Activated T-helper 2 cell treated with anti-CD3 and anti-CD28 coated beads, Interferon-gamma antibody, Interleukin-2, Interleukin-4, amounts not matched to agents 10 μg/mL and 5 μg/mL and 100 μg/mL, durations not matched to agents 14 hours and 24 hours and 36 hours (primary cell): ENCODE results near the gene HNMT. TPM values are rescaled to one million over a fixed set of nuclear protein-coding genes. Genes with fewer than 3 reads are reported as not detected.

ENCODE experiments used
- DNase-seq: peaks from one replicate; pipeline ENCODE4 v3.0.0; 2021; ENCODE audit warnings: low spot score
- H3K27ac Mint-ChIP-seq: one replicate; pipeline ENCODE4 v1.8.0; 2021; ENCODE audit warnings: mixed read lengths
- H3K27me3 Mint-ChIP-seq: one replicate; pipeline ENCODE4 v1.8.0; 2021; ENCODE audit warnings: low read depth, mixed read lengths
- H3K36me3 Mint-ChIP-seq: one replicate; pipeline ENCODE4 v1.8.0; 2021; ENCODE audit warnings: low read depth, mixed read lengths
- H3K4me1 Mint-ChIP-seq: one replicate; pipeline ENCODE4 v1.8.0; 2021; ENCODE audit warnings: low read depth, mixed read lengths
- H3K4me3 Mint-ChIP-seq: one replicate; pipeline ENCODE4 v1.8.0; 2021; ENCODE audit warnings: low read depth, mild to moderate bottlenecking, moderate library complexity, mixed read lengths
- H3K9me3 Mint-ChIP-seq: one replicate; pipeline ENCODE4 v1.8.0; 2021; ENCODE audit warnings: mixed read lengths
- intact Hi-C: fragments of 100-400 bp; cut with micrococcal nuclease; formaldehyde crosslinking; loops from one replicate; pipeline ENCODE4 v1.15.1; 2023
- total RNA-seq: library from RNA; stranded (reverse); gene quantifications from 2 replicates; pipeline ENCODE4 v1.2.3, GENCODE V29; 2022

Gene HNMT
- total RNA-seq, 1 donor from 2014 or later, result not detected

DNA sequence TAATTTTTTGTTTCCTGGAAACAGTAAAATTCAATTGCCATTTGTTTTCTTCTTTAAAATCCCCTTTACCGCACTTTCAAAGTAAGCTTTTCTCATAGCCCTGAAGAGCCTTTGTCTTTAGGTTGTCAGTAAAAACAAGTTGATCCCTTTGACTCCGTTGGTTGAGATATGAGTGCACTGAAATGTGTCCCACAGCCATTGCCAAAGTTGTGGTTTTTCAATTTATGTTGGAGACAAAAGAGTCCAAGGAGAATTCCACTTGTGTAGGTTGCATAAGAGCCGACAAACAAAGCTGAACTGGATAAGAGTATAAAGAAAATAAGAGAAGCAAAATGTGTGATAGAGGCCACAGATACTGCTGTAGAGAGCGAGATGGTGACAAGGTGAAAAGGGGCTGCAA, 26.1 kb upstream of the HNMT start:
- Mint-ChIP-seq H3K4me3 (no peak overlapping the region), H3K27ac (no peak overlapping the region), H3K36me3 (no peaks in the 10 kb centered on the region), H3K9me3 (no peaks in the 10 kb centered on the region), H3K4me1 (no peaks in the 10 kb centered on the region), H3K27me3 (no peaks in the 10 kb centered on the region)
- intact Hi-C loops, result no loop called here
- DNase-seq, result no peak

DNA sequence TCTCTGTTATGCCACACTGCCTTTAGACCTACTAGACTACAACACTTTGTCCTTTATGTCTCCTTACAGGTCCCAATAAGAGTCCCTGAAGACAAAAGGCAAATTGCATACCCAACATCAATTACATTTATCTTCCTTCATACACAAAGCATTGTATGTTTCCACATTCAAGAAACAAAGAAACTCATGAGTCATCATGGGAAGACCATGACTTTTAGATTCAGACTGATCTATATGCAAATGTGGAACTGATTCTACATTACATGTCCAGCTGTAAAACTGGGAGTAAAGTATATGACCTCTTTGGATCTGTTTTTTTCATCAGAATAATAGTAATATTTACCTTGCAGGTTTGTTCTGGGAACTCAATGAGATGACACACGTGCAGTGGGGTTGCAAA, 25.2 kb upstream of the HNMT start:
- no peaks in the 10 kb centered on the region for H3K27me3 Mint-ChIP-seq
- no peak overlapping the region for H3K27ac Mint-ChIP-seq
- DNase-seq, result no peak
- H3K36me3 Mint-ChIP-seq, result no peaks in the 10 kb centered on the region
- no peaks in the 10 kb centered on the region for H3K4me1 Mint-ChIP-seq
- no peak overlapping the region for H3K4me3 Mint-ChIP-seq
- H3K9me3 Mint-ChIP-seq, result no peaks in the 10 kb centered on the region
- intact Hi-C loops, result no loop called here

DNA sequence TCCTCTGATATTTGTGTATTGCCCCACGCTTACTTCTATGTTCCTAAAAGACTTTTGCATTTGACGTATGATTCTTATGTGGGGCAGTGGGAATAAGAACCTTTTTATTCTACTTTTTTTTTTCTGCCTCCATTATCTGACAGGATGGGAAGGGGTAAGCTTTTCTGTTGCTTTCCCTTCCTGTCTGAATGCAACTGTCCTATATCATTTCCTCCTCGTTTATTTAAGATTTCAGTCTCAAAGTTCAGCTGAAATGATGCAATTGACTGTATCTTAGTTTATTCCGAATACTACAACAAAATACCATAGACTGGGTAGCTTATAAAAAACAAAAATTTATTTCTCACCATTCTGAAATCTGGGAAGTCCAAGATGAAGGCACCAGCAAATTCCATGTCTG, 24.1 kb upstream of the HNMT start:
- Mint-ChIP-seq H3K27ac (no peak overlapping the region), H3K27me3 (no peaks in the 10 kb centered on the region), H3K36me3 (no peaks in the 10 kb centered on the region), H3K9me3 (no peaks in the 10 kb centered on the region), H3K4me1 (no peaks in the 10 kb centered on the region), H3K4me3 (no peak overlapping the region)
- intact Hi-C loops, result no loop called here
- DNase-seq, result no peak

DNA sequence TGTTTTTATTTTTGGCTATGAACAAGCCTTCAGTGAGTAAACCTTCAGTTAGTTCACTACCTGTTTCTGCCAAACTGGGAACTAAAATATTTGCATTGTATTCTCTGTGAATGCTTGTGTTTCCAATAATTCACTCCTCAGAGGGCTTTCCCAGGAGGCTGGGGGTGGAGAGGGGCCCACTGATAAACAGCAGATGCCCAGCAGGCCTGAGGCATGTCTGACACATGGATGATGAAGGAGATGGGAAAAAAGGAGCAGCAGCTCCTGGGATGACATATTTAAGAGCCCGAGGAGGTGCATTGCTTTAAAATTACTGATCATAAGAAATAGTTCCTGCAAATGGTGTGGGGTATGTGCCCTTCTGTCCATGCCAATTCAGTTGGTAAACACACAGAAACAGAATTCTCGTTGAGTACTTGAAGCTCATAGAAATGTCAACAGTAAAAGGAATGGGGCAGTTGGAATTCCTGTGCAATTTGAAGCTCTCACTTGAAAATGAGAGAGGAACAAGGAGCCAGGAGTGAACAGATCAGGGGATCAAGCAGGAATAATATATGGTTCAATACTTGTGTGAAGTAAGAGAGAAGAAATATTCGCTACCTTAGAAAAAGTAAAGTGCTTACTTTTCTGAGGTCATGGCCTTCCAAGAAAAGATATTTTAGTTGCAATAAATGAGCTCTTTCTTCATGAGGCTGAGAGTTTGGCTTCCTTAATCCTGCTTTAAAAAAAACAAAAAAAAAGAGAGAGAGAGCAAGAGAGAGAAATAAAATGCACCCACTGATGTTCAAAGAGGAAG, 22.0 kb upstream of the HNMT start:
- Mint-ChIP-seq H3K4me1 (no peaks in the 10 kb centered on the region), H3K36me3 (no peaks in the 10 kb centered on the region), H3K9me3 (no peaks in the 10 kb centered on the region), H3K27me3 (no peaks in the 10 kb centered on the region), H3K27ac (no peak overlapping the region), H3K4me3 (no peak overlapping the region)
- no peak for DNase-seq
- intact Hi-C loops, result no loop called here

DNA sequence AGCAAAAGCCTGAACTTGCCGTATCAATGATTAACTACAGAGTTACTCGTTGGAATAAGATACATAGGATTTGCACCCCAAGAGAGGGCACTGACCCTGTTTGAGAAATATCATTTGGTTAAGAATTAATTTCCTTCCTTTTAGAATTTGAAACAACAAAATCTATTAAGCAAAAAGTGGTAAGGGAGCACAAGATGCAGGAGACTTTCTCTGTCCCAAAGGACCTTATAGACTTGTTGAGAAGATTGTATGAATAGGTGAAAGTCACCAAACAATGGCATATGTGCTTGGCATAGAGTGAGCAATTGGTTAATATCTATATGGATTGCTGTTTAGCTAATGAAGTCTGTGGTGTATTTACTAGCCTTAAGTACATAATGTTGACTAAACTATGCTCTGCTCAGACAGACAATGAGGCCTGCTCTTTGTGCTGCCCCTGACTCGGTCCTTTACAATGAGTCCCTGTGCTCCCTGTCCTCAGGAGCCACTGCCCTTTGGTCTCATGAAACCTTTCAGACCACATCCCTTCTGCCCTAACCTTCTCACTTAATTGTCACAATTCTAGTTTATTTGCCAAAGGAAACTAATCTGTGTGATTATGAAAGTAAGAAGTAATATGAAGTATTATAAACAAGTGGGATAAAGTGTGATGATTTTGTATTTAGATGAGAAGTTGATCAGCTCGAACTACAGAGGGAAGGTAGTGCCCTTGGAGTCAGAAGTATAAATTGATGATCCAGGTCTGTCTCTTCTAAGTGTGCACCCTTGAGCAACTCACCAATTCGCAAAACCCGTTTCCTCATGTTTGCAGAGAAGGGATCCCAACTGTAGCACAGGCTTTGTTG, 21.2 kb upstream of the HNMT start:
- Mint-ChIP-seq H3K4me3 (no peak overlapping the region), H3K36me3 (no peaks in the 10 kb centered on the region), H3K27me3 (no peaks in the 10 kb centered on the region), H3K9me3 (no peaks in the 10 kb centered on the region), H3K4me1 (no peaks in the 10 kb centered on the region), H3K27ac (no peak overlapping the region)
- intact Hi-C loops, result no loop called here
- no peak for DNase-seq

DNA sequence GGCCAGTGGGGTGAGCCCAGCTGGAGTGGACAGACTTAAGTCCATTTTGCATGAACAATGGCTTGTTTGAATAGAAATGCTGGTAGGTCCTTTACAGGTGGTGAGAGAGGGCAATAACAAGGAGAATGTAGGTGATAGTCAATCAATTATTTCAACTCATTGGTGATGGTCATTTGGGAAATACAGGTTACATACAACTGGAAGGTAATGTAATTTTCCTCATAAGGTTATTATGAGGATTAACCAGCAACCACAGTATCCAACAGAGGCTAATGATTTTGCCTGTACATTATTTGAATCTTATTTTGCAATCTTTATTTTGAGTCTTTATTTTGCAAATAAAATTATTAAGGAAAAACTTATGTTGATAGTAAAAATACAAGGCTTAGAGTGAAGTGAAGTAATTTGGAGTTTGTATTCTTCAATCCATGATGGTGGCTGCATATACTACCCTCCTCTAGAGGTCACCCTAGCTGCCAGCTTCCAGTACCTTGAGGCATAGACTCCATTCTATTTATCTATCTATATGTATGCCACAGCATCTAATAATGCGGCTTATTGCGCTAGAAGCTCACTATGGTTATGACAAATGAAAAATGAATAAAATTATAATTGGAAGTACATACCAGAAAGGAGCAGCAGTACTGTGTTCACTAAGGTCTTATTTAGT, 20.5 kb upstream of the HNMT start:
- Mint-ChIP-seq H3K4me3 (no peak overlapping the region), H3K27ac (no peak overlapping the region), H3K4me1 (no peaks in the 10 kb centered on the region), H3K36me3 (no peaks in the 10 kb centered on the region), H3K27me3 (no peaks in the 10 kb centered on the region), H3K9me3 (no peaks in the 10 kb centered on the region)
- no peak for DNase-seq
- intact Hi-C loops, result no loop called here

DNA sequence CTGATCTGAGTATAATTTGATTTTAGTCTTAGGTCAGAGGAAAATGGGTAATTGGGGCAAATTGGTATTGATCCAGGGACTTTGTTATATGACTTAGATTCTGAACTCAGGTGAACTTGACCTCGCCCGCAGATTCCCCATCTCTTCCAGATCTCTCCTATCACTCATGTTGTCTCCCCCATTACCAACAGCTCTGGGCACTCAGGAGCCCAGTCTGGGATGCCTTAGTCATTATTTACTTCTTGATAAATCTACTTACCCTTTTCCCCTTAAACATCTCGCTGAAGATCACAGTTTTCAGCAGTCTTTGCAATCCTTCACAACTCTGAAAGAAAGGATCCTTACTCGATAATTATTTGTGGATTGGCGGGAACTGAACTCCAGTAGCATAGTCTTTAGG, 19.6 kb upstream of the HNMT start:
- no peaks in the 10 kb centered on the region for H3K36me3 Mint-ChIP-seq
- no peak overlapping the region for H3K4me3 Mint-ChIP-seq

DNA sequence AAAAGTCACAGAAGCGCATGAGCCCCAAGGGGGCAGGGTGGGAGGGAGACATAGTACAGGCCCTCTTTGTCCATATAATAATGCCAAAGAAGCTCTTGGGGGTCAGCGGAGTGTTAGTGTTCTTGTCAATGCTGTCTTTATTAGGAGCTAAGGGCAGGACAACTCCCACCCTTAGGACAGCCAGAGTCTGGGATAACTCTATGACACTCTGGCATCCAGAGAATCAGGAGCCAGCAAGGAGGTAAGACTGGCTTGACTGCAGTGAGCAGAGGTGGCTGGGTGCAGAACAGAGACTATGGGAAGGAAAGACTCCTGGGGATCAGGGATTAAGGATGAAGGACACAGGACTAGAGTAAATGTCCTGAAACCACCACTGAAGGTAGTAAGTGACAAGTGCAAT, 19.0 kb upstream of the HNMT start:
- no peaks in the 10 kb centered on the region for H3K27me3 Mint-ChIP-seq
- no peaks in the 10 kb centered on the region for H3K9me3 Mint-ChIP-seq
- no peaks in the 10 kb centered on the region for H3K36me3 Mint-ChIP-seq
- H3K27ac Mint-ChIP-seq, result no peak overlapping the region
- intact Hi-C loops, result loop anchor here (5.0 kb wide), 1 partner anchor 882 kb away; no protein-coding TSS in a partner anchor
- no peak overlapping the region for H3K4me3 Mint-ChIP-seq
- H3K4me1 Mint-ChIP-seq, result no peaks in the 10 kb centered on the region
- no peak for DNase-seq

More for the DNA sequence above, 19.6 kb upstream of the HNMT start:
- Mint-ChIP-seq H3K27ac (no peak overlapping the region), H3K4me1 (no peaks in the 10 kb centered on the region), H3K9me3 (no peaks in the 10 kb centered on the region), H3K27me3 (no peaks in the 10 kb centered on the region)
- intact Hi-C loops, result loop anchor here (5.0 kb wide), 1 partner anchor 883 kb away; no protein-coding TSS in a partner anchor
- no peak for DNase-seq

DNA sequence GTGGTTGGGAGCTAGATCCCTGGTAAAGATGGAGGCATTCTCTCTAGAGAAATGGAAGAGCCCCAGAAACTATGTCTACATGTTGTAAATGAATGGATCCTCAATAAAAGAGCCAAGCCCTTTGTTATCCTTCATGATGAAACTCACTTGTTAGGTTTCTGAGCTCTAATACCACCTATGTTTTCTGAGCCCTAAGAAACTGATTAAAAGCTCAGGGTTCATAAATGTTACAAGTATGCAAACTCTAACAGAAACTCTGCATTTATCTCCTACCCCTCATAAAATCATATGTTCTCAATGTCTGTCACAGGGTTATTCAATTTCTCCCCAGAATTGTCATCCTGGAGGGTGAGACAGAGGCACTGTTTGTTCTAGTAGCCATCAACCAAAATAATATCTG, 18.0 kb upstream of the HNMT start:
- intact Hi-C loops, result loop anchor here (5.0 kb wide), 1 partner anchor 881 kb away; no protein-coding TSS in a partner anchor
- Mint-ChIP-seq H3K4me1 (no peaks in the 10 kb centered on the region), H3K9me3 (no peaks in the 10 kb centered on the region), H3K4me3 (no peak overlapping the region), H3K36me3 (no peaks in the 10 kb centered on the region), H3K27ac (no peak overlapping the region), H3K27me3 (no peaks in the 10 kb centered on the region)
- no peak for DNase-seq

DNA sequence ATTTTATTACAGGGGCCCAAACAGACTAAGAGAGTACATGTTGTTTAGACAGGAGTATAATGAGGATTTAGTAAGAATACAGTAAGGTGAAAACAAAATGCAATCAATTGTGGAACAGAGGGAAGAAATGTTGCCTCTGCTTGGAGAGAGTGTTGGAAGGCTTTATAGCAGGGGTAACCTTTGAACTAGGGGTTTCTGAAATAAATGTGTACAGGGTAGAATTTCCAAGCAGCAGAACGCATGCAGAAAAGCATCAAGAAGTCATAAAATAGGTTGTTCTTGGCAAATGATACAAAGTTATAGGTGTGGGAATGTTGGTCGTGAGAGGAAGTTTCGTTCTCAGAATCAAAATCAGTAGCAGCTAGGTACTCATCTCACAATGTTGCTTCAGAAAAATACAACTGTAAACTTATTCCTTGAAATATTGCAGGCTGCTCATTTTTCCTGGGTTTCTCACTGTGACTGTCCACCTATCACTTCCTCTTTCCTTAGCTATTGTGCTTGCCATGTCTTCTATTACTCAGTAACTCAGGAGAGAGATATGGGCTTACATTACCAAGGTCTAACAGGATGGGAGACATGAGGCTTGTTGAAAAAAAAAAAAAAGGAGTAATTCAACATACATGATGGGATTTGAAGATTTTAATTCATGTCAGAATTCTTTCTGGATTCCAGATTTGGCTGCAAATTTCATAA, 17.1 kb upstream of the HNMT start:
- H3K4me3 Mint-ChIP-seq, result no peak overlapping the region
- no peak overlapping the region for H3K27ac Mint-ChIP-seq
- intact Hi-C loops, result loop anchor here (5.0 kb wide), 1 partner anchor 880 kb away; no protein-coding TSS in a partner anchor
- no peaks in the 10 kb centered on the region for H3K36me3 Mint-ChIP-seq
- H3K27me3 Mint-ChIP-seq, result no peaks in the 10 kb centered on the region
- no peaks in the 10 kb centered on the region for H3K9me3 Mint-ChIP-seq
- no peak for DNase-seq
- peaks cover 3% of the 10 kb centered on the region for H3K4me1 Mint-ChIP-seq

DNA sequence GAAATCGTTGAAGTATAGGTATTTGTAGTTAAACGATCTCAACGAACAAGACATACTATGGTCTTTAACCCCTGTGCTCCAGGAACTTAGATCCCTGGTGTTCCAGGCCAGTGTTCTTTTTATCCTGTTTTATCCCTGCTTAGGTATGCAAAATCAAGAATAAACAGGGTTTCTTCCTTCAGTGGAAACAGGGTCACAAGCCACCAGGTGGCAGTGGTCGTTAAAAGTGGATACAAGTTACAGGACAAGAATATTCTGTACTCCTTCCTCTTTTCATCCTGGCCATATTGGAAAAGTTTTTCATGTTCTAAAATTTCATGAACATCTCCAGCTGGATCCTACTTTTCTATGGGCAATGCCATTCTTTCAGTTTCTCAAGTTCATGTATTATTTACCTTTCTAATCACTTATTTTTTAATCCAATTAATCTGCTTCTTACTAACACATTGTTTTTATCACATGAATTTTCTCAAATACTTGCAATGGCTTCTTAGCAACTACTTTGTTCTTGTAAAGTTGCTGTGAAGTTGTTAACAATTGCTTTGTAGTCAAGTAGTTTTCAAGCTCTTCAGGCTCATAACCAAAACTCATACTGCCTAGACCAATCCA, 16.4 kb upstream of the HNMT start:
- Mint-ChIP-seq H3K27ac (no peak overlapping the region), H3K4me3 (no peak overlapping the region), H3K4me1 (peaks cover 5% of the 10 kb centered on the region), H3K36me3 (no peaks in the 10 kb centered on the region), H3K27me3 (no peaks in the 10 kb centered on the region), H3K9me3 (no peaks in the 10 kb centered on the region)
- DNase-seq, result no peak
- intact Hi-C loops, result loop anchor here (5.0 kb wide), 1 partner anchor 879 kb away; no protein-coding TSS in a partner anchor

DNA sequence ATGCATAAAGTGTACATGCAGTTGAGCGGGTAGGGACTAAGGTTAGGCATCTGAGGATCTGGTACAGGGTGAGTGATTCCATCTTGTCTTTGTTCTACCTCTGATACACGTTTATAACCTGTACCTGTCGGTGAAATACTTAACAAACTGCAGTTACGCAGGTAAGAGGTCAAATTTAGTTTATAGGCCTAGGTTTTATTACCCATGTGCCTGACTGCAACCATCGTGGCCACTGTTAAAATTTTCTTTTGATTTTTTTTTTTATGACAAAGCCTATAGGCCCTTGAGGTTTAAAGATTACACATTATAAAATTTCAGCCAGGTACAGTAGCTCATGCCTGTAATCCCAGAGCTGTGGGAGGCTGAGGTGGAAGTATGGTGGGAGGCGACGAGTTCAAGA, 15.4 kb upstream of the HNMT start:
- H3K27me3 Mint-ChIP-seq, result no peaks in the 10 kb centered on the region
- H3K9me3 Mint-ChIP-seq, result no peaks in the 10 kb centered on the region
- no peak overlapping the region for H3K27ac Mint-ChIP-seq
- no peak for DNase-seq
- peaks cover 7% of the 10 kb centered on the region for H3K4me1 Mint-ChIP-seq
- intact Hi-C loops, result loop anchor here (5.0 kb wide), 1 partner anchor 878 kb away; no protein-coding TSS in a partner anchor
- H3K36me3 Mint-ChIP-seq, result no peaks in the 10 kb centered on the region
- H3K4me3 Mint-ChIP-seq, result no peak overlapping the region
